ENCODE results near the gene MORC3. TPM values are rescaled to one million over a fixed set of nuclear protein-coding genes. Genes with fewer than 3 reads are reported as not detected.

Gene MORC3
- total and polyA plus RNA-seq, 2 donors (not counting 1 experiment from before 2014, with no cell fraction given), result 44.9 to 104 TPM

DNA sequence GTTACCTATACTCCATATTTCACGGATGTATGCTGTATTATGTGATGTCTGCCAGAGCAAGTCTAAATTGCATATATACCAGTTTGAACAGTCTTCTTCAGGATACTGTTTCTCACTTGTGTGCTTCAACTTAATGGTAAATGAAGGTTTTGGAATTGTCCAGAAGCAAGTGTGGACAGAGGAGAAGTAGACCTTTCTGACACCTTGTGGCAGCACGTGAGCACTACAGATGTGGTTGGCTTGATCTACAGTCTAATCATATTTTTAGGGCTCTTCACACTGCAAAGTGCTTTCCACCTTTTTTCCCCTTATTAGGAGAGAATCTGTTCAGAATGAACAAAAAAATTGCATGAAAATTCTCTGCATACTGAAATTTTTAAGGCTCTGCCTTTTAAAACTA, 10.9 kb downstream of the MORC3 start:
- ChIA-PET POLR2A (interaction anchor here (0.7 kb wide), 1 partner anchor 175 kb away, joined by 3 read pairs; no protein-coding TSS in a partner anchor), CTCF (interaction anchor here (1.0 to 4.5 kb wide), 18 partner anchors 10 to 204 kb away, joined by 3 to 45 read pairs (median 6); partner anchors contain the start of gene MORC3)
- Histone ChIP-seq H3K9me3 (ENCODE audit: control extremely low read depth in 1 of 3, control insufficient read depth in 2 of 3, insufficient read depth in 1 of 3, low read length in 2 of 3) (no peaks in the 10 kb centered on the region), H3K79me2 (ENCODE audit: control insufficient read depth, insufficient read depth, low read length) (peaks cover 99% of the 10 kb centered on the region), H2AFZ (ENCODE audit: insufficient read depth, low read depth, low read length, poor library complexity, severe bottlenecking) (no peak overlapping the region), H3K4me3 (ENCODE audit: control extremely low read depth in 1 of 5, extremely low read depth in 1 of 5, insufficient read depth in 1 of 5, low read depth in 2 of 5, low read length in 4 of 5) (no peak overlapping the region), H3K36me3 (replicated peaks in 1 of 2; ENCODE audit: control extremely low read depth in 1 of 2, control insufficient read depth in 1 of 2, extremely low read depth in 1 of 2, insufficient read depth in 2 of 2, low read length in 1 of 2) (peaks cover 7 to 42% of the 10 kb centered on the region in 2 experiments), H3K27ac (ENCODE audit: low read length in 2 of 2) (peak overlapping the region in 1 of 2 donors; percentile 73), H3K27me3 (replicated peaks in 1 of 4; ENCODE audit: control extremely low read depth in 1 of 4, control insufficient read depth in 3 of 4, insufficient read depth in 4 of 4, low read length in 3 of 4) (no peaks in the 10 kb centered on the region), H3K9ac (ENCODE audit: low read length) (peak overlapping the region; percentile 1), H4K20me1 (ENCODE audit: control insufficient read depth, insufficient read depth, low read length, poor library complexity, severe bottlenecking) (peaks cover 55% of the 10 kb centered on the region), H3K4me1 (ENCODE audit: control insufficient read depth in 2 of 2, insufficient read depth in 2 of 2, low read length in 2 of 2) (peaks cover 32 to 40% of the 10 kb centered on the region in 2 donors), H3K4me2 (replicated peaks; ENCODE audit: low read depth, low read length, poor library complexity, severe bottlenecking) (peak overlapping the region; percentile 12)
- Mint-ChIP-seq H3K9me3 (ENCODE audit: insufficient read depth) (no peaks in the 10 kb centered on the region), H3K4me1 (peaks cover 41% of the 10 kb centered on the region), H3K27me3 (no peaks in the 10 kb centered on the region), H3K27ac (peak overlapping the region; percentile 65), H3K4me3 (peak overlapping the region; percentile 37)
- TF ChIP-seq EZH2 (IDR thresholded peaks at IDR 0.05; ENCODE audit: borderline replicate concordance, insufficient read depth, low read depth, low read length, poor library complexity, severe bottlenecking), result no peak
- TF ChIP-seq, protein P1, sequence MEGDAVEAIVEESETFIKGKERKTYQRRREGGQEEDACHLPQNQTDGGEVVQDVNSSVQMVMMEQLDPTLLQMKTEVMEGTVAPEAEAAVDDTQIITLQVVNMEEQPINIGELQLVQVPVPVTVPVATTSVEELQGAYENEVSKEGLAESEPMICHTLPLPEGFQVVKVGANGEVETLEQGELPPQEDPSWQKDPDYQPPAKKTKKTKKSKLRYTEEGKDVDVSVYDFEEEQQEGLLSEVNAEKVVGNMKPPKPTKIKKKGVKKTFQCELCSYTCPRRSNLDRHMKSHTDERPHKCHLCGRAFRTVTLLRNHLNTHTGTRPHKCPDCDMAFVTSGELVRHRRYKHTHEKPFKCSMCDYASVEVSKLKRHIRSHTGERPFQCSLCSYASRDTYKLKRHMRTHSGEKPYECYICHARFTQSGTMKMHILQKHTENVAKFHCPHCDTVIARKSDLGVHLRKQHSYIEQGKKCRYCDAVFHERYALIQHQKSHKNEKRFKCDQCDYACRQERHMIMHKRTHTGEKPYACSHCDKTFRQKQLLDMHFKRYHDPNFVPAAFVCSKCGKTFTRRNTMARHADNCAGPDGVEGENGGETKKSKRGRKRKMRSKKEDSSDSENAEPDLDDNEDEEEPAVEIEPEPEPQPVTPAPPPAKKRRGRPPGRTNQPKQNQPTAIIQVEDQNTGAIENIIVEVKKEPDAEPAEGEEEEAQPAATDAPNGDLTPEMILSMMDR (IDR thresholded peaks at IDR 0.05), result peak; percentile 84
- intact Hi-C loops (cut with micrococcal nuclease), result loop anchor here (1.0 to 2.0 kb wide), 7 partner anchors 11 to 190 kb away; partner anchors contain the start of gene MORC3
- DNase-seq, result peak; percentile 75
- WGBS (ENCODE audit: insufficient coverage), result no CpG with 5 or more reads among the region's 2 CpGs
- peak; percentile 92 for ATAC-seq (ENCODE audit: low read depth)

DNA sequence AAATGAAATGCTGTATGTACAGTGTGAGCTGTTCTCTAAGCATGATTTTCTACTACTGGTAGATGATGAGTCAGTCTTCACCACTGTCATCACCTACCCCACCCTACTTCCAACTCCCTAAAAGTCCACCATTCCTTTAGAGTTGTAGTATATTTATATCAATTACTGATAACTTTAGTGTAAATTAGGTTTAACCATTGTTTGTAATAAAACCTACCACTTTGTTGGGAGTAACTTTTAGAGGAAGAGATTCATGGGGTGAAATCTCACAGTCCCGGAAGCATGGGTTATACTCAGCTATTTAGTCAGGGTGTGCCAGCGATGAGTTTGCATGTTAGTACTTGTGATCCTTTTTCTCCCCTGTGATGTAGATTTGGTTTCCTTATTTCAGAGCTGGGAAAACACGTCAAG, 17.1 kb downstream of the MORC3 start:
- Mint-ChIP-seq H3K9me3 (ENCODE audit: insufficient read depth) (no peaks in the 10 kb centered on the region), H3K27me3 (no peaks in the 10 kb centered on the region), H3K27ac (no peak overlapping the region), H3K4me3 (no peak overlapping the region), H3K4me1 (peaks cover 10% of the 10 kb centered on the region)
- H3K27me3 ChIP-seq (replicated peaks in 1 of 4; ENCODE audit: control extremely low read depth in 1 of 4, control insufficient read depth in 3 of 4, insufficient read depth in 4 of 4, low read length in 3 of 4), result no peaks in the 10 kb centered on the region
- intact Hi-C loops (cut with micrococcal nuclease), result no loop called here
- no peak overlapping the region for H3K27ac ChIP-seq (ENCODE audit: low read length in 2 of 2)
- H3K4me3 ChIP-seq (ENCODE audit: control extremely low read depth in 1 of 5, extremely low read depth in 1 of 5, insufficient read depth in 1 of 5, low read depth in 2 of 5, low read length in 4 of 5), result no peak overlapping the region
- CTCF ChIA-PET, result interaction anchor here (0.9 to 2.0 kb wide), 4 partner anchors 47 to 210 kb away, joined by 3 to 5 read pairs (median 4); no protein-coding TSS in a partner anchor
- H2AFZ ChIP-seq (ENCODE audit: insufficient read depth, low read depth, low read length, poor library complexity, severe bottlenecking), result no peak overlapping the region
- no peak for TF ChIP-seq EZH2 (IDR thresholded peaks at IDR 0.05; ENCODE audit: borderline replicate concordance, insufficient read depth, low read depth, low read length, poor library complexity, severe bottlenecking)
- TF ChIP-seq, protein P1 (IDR thresholded peaks at IDR 0.05), result no peak
- H3K4me2 ChIP-seq (replicated peaks; ENCODE audit: low read depth, low read length, poor library complexity, severe bottlenecking), result no peak overlapping the region
- H4K20me1 ChIP-seq (ENCODE audit: control insufficient read depth, insufficient read depth, low read length, poor library complexity, severe bottlenecking), result peaks cover 66% of the 10 kb centered on the region
- peaks cover 19 to 66% of the 10 kb centered on the region in 2 experiments for H3K36me3 ChIP-seq (replicated peaks in 1 of 2; ENCODE audit: control extremely low read depth in 1 of 2, control insufficient read depth in 1 of 2, extremely low read depth in 1 of 2, insufficient read depth in 2 of 2, low read length in 1 of 2)
- ATAC-seq (ENCODE audit: low read depth) (no peak), DNase-seq (no peak)
- H3K9ac ChIP-seq (ENCODE audit: low read length), result no peak overlapping the region
- no peaks in the 10 kb centered on the region for H3K9me3 ChIP-seq (ENCODE audit: control extremely low read depth in 1 of 3, control insufficient read depth in 2 of 3, insufficient read depth in 1 of 3, low read length in 2 of 3)
- POLR2A ChIA-PET, result no interaction called here
- peaks cover 0 to 4% of the 10 kb centered on the region in 2 donors for H3K4me1 ChIP-seq (ENCODE audit: control insufficient read depth in 2 of 2, insufficient read depth in 2 of 2, low read length in 2 of 2)
- H3K79me2 ChIP-seq (ENCODE audit: control insufficient read depth, insufficient read depth, low read length), result peaks cover 93% of the 10 kb centered on the region
- no CpG with 5 or more reads among the region's 3 CpGs for WGBS (ENCODE audit: insufficient coverage)

Data from B cell (primary cell).